Stomach (tissue), 9 donors: ENCODE results near the gene UNC5B. TPM values are rescaled to one million over a fixed set of nuclear protein-coding genes. Genes with fewer than 3 reads are reported as not detected.

Experiments used
- DNase-seq, 2 donors: peaks; one replicate each; pipeline versions ENCODE4 v3.0.0 to v3.0.0-alpha.2; 2013 to 2019
- H3K27ac ChIP-seq, 5 donors: fragments of 200-600 bp in 4 of 5; sonication (generic) in 4 of 5; one replicate each; pipeline ENCODE4 v1.5.1; 2013 to 2019; ENCODE audit warnings: mild to moderate bottlenecking in 1 of 5, moderate library complexity in 1 of 5
- H3K27me3 ChIP-seq, 3 donors: fragments of 200-600 bp; sonication (generic); one replicate each; pipeline ENCODE4 v1.5.1; 2017 to 2019; ENCODE audit warnings: mixed run types in 1 of 3
- H3K36me3 ChIP-seq, 4 donors: fragments of 200-600 bp; sonication (generic); 1 replicate in 3 of 4; 2 replicates in 1 of 4; pipeline ENCODE4 v1.5.1; 2016 to 2019
- H3K4me1 ChIP-seq, 4 donors: fragments of 200-600 bp; sonication (generic); one replicate each; pipeline ENCODE4 v1.5.1; 2016 to 2019
- H3K4me3 ChIP-seq, 4 donors: fragments of 200-600 bp; sonication (generic) in 3 of 4; one replicate each; pipeline ENCODE4 v1.5.1; 2016 to 2019; ENCODE audit warnings: mild to moderate bottlenecking in 1 of 4
- H3K9me3 ChIP-seq, 4 donors: fragments of 200-600 bp; sonication (generic); one replicate each; pipeline ENCODE4 v1.5.1; 2016 to 2019
- CTCF ChIP-seq, 7 experiments: fragments of 450-650 bp in 4 of 7; fragments of 200-600 bp in 3 of 7; sonication (generic) in 3 of 7; IDR thresholded peaks; one replicate each; pipeline ENCODE4 v1.5.1; 2016 to 2019; ENCODE audit warnings: antibody characterized with exemption in 7 of 7, control low read depth in 2 of 7, mild to moderate bottlenecking in 1 of 7
- EP300 ChIP-seq: sonication (generic); formaldehyde crosslinking; IDR thresholded peaks from one replicate; pipeline ENCODE4 v1.6.1; 2017; ENCODE audit warnings: antibody characterized with exemption
- POLR2A ChIP-seq, 4 donors: fragments of 450-650 bp; IDR thresholded peaks; one replicate each; pipeline ENCODE4 v1.6.1; 2016; ENCODE audit warnings: antibody characterized with exemption in 4 of 4, control low read depth in 2 of 4, mild to moderate bottlenecking in 1 of 4, moderate library complexity in 1 of 4
- POLR2AphosphoS5 ChIP-seq, 3 donors: sonication (generic); formaldehyde crosslinking; IDR thresholded peaks; one replicate each; pipeline ENCODE4 v1.6.1; 2016; ENCODE audit warnings: antibody characterized with exemption in 3 of 3
- WGBS, 5 donors: extraction: QIAGEN DNeasy Blood & Tissue Kit in 3 of 5; methylation state at CpG; one replicate each; pipeline versions ENCODE4 v1.1.5 to v1.1.7; 2013 to 2018; 5-methylcytosine and 5-hydroxymethylcytosine counted together
- intact Hi-C: fragments of 100-400 bp; cut with DNase I; formaldehyde crosslinking; loops from one replicate; pipeline ENCODE4 v1.15.1; 2023; ENCODE audit warnings: low total_unique reads
- polyA plus RNA-seq, 3 donors: library from polyadenylated mRNA; stranded (reverse); fragments of 200-250 nt; gene quantifications; one replicate each; pipeline ENCODE4 v1.2.3, GENCODE V29; 2013
- total RNA-seq, 5 donors: library from RNA; depleted of rRNA; stranded (reverse); fragments of >200 nt; gene quantifications; one replicate each; pipeline versions ENCODE4 v1.1.0 to v1.2.3, GENCODE V29; 2014 to 2016
- donor health status: healthy with polysubstance abuse.
- donor health status: Bipolar disorder and iron deficiency.
- donor health status: healthy.

Gene UNC5B
- total and polyA plus RNA-seq, 8 donors = 1.4 to 42.9 (median 5.7) TPM

GRCh38 chr10:71319800-71320392, 107.5 kb downstream of the UNC5B start:
- WGBS, 5 donors = 34 to 58% (median 36%) methylated on average over 7 to 8 of the region's 8 CpGs
- intact Hi-C loops = loop anchor here (10.0 kb wide), 1 partner anchor 55 kb away; no protein-coding TSS in a partner anchor
- no peak for DNase-seq

GRCh38 chr10:71320592-71320991, 108.2 kb downstream of the UNC5B start:
- Histone ChIP-seq H3K27me3 (no peaks in the 10 kb centered on the region), H3K9me3 (no peaks in the 10 kb centered on the region), H3K4me3 (peak overlapping the region in 1 of 4 donors; percentile 85), H3K36me3 (peaks cover 5 to 34% (median 32%) of the 10 kb centered on the region in 4 donors), H3K27ac (no peak overlapping the region), H3K4me1 (peaks cover 8 to 27% (median 19%) of the 10 kb centered on the region in 4 donors)
- DNase-seq = no peak
- intact Hi-C loops = loop anchor here (10.0 kb wide), 1 partner anchor 54 kb away; no protein-coding TSS in a partner anchor
- WGBS, 5 donors = 79 to 90% (median 83%) methylated on average over 2 to 5 of the region's 5 CpGs
- TF ChIP-seq POLR2AphosphoS5 (IDR thresholded peaks at IDR 0.05) = no peak
- TF ChIP-seq CTCF (IDR thresholded peaks at IDR 0.05) = no peak
- no peak for TF ChIP-seq EP300
- no peak for TF ChIP-seq POLR2A (IDR thresholded peaks at IDR 0.05)

More at GRCh38 chr10:71319800-71320392, 107.5 kb downstream of the UNC5B start:
- Histone ChIP-seq H3K9me3 (no peaks in the 10 kb centered on the region), H3K4me3 (peak overlapping the region; percentile 67 to 85 (median 76)), H3K27ac (peak overlapping the region in 4 of 5 donors; percentile 68 to 90 (median 86)), H3K4me1 (peaks cover 8 to 28% (median 19%) of the 10 kb centered on the region in 4 donors), H3K36me3 (peaks cover 1 to 27% (median 25%) of the 10 kb centered on the region in 4 donors), H3K27me3 (no peaks in the 10 kb centered on the region)
- TF ChIP-seq POLR2A (IDR thresholded peaks at IDR 0.05) = no peak
- TF ChIP-seq CTCF (IDR thresholded peaks at IDR 0.05) = no peak
- TF ChIP-seq EP300 = no peak
- TF ChIP-seq POLR2AphosphoS5 (IDR thresholded peaks at IDR 0.05) = no peak

- no peak overlapping the region for H3K4me3 ChIP-seq
- WGBS, 5 donors = 90 to 100% (median 96%) methylated on average over 1 of the region's 1 CpG
- H3K36me3 ChIP-seq = peaks cover 5 to 40% (median 37%) of the 10 kb centered on the region in 4 donors
- H3K4me1 ChIP-seq = peaks cover 8 to 30% (median 20%) of the 10 kb centered on the region in 4 donors
- intact Hi-C loops = loop anchor here (10.0 kb wide), 1 partner anchor 53 kb away; no protein-coding TSS in a partner anchor
- H3K27me3 ChIP-seq = no peaks in the 10 kb centered on the region
- no peak for DNase-seq
- no peaks in the 10 kb centered on the region for H3K9me3 ChIP-seq
- H3K27ac ChIP-seq = no peak overlapping the region
- no peak for TF ChIP-seq EP300
- no peak for TF ChIP-seq POLR2A (IDR thresholded peaks at IDR 0.05)
- TF ChIP-seq CTCF (IDR thresholded peaks at IDR 0.05) = no peak
- no peak for TF ChIP-seq POLR2AphosphoS5 (IDR thresholded peaks at IDR 0.05)
Measured at GRCh38 chr10:71321386-71321785, 109.0 kb downstream of the UNC5B start.

- Histone ChIP-seq H3K4me1 (peaks cover 8 to 33% (median 20%) of the 10 kb centered on the region in 4 donors), H3K4me3 (no peak overlapping the region), H3K9me3 (no peaks in the 10 kb centered on the region), H3K27ac (no peak overlapping the region), H3K27me3 (no peaks in the 10 kb centered on the region), H3K36me3 (peaks cover 5 to 59% (median 56%) of the 10 kb centered on the region in 4 donors)
- peak in 1 of 2 donors; percentile 57 for DNase-seq
- intact Hi-C loops = loop anchor here (10.0 kb wide), 1 partner anchor 51 kb away; no protein-coding TSS in a partner anchor
- 83 to 92% (median 88%) methylated on average over 4 of the region's 4 CpGs for WGBS, 5 donors
- TF ChIP-seq POLR2A (IDR thresholded peaks at IDR 0.05) = no peak
- no peak for TF ChIP-seq CTCF (IDR thresholded peaks at IDR 0.05)
- no peak for TF ChIP-seq EP300
- TF ChIP-seq POLR2AphosphoS5 (IDR thresholded peaks at IDR 0.05) = no peak
Measured at GRCh38 chr10:71323407-71323806, 111.0 kb downstream of the UNC5B start.
